ENCODE measurements around the gene ZNF239. TPM values are rescaled to one million over a fixed set of nuclear protein-coding genes. Genes with fewer than 3 reads are reported as not detected.
"Not testable (repeated sequence)": the region's sequence is repeated elsewhere in the genome, so short reads cannot be mapped to it uniquely, and the experiment has no call there.

The ZNF239 gene
- total and polyA plus RNA-seq, 5 experiments from 2014 or later = 0.98 to 6.0 (median 3.2) TPM

DNA sequence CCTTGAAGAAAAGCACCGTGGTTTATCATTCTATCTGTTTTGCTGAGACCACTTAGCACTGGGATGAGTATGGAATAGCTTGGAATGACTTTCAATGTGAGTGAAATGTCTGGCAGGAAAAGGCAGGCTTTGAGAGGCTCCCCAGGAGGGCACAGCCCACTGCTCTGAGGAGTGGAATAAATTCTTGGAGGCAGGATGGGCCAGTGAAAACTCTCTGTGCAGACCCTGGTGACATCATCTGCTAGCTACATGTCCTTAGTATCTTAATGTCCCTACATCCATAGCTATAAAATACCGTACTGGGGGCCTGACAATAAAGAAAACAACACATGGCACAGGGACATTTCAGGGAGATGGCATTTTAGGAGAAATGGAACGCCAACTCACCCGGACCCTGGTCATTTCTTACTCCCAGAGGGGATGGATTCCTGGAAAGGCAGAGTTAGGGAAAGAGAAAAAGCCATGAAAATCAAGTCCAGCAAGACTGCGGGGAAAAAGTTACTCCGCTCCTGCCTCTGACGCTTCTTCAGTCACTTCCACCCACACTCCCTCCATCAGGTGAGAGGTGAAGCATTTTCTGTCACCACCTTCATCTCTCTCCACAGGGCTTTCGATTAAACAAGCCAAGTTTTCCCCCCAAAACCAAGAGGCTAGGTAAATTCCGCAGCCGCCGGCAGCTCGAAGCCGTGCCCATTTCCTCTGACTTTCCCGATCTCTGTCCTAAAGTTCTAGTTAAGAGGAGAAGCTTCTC is 991 bp downstream of the ZNF239 start:
- Mint-ChIP-seq H3K27me3 (no peaks in the 10 kb centered on the region), H3K4me1 (peaks cover 20 to 60% (median 54%) of the 10 kb centered on the region in 4 donors), H3K27ac (peak overlapping the region; percentile 81 to 95 (median 89)), H3K36me3 (peaks cover 5 to 7% (median 6%) of the 10 kb centered on the region in 3 donors), H3K4me3 (peak overlapping the region; percentile 69 to 86 (median 74)), H3K9me3 (peaks cover 0 to 32% (median 4%) of the 10 kb centered on the region in 9 donors)
- POLR2A ChIA-PET = interaction anchor here (0.8 to 2.0 kb wide), 9 partner anchors 18 to 1427 kb away, joined by 3 to 10 read pairs (median 5); partner anchors contain the start of genes CSGALNACT2, ZNF22 and ZNF32
- peak in 1 of 10 donors; percentile 1 for DNase-seq
- ATAC-seq = peak; percentile 10 to 21

DNA sequence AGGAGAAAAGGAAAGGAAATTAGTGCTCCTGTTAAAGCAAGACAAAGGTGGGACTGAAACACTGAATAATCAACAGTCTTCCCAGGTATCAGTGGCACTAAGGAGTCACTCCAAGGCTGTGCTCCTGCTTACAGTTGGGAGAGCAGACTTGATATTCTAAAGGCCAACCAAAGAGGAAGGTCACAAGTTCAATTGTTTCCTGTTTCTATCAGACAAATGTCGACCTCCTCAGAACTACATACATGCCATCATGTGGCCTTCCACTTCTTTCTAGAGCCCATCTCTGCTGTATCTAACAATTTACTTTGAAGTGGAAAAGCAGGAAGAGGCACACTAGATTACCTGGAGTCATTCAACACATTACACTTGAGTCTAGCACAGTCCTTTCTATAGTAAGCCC is 3.4 kb downstream of the ZNF239 start:
- Mint-ChIP-seq H3K4me1 (peaks cover 21 to 51% (median 48%) of the 10 kb centered on the region in 4 donors), H3K36me3 (peaks cover 6 to 16% (median 13%) of the 10 kb centered on the region in 3 donors), H3K27ac (peak overlapping the region; percentile 1 to 79 (median 16)), H3K27me3 (no peaks in the 10 kb centered on the region), H3K9me3 (peaks cover 0 to 20% (median 10%) of the 10 kb centered on the region in 9 donors), H3K4me3 (no peak overlapping the region)
- ATAC-seq = no peak
- DNase-seq = no peak
- POLR2A ChIA-PET = no interaction called here

DNA sequence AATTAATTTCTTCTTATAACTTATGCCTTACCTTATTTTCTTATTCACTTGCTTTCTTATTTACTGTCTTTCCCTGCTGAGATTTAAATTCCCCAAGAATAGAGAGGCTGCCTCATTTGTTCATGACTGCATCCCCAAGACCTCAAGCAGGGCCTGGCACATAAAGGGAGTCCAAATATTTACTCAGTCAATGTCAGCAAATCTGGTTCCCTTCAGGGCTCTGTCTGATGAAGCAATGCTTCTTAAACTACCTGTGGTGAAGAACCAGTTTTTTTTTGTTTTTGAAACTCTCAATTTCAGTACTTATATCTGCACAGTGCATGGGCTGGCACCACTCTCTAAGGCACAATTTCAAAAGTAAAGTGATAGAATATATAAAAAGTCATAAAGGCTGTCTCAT is 4.7 kb downstream of the ZNF239 start:
- Mint-ChIP-seq H3K4me3 (no peak overlapping the region), H3K9me3 (peaks cover 0 to 26% (median 3%) of the 10 kb centered on the region in 9 donors), H3K36me3 (peaks cover 13 to 22% (median 18%) of the 10 kb centered on the region in 3 donors), H3K27me3 (no peaks in the 10 kb centered on the region), H3K27ac (peak overlapping the region in 1 of 10 donors; percentile 0), H3K4me1 (peaks cover 15 to 39% (median 35%) of the 10 kb centered on the region in 4 donors)
- ATAC-seq = no peak
- DNase-seq = no peak
- POLR2A ChIA-PET = no interaction called here

DNA sequence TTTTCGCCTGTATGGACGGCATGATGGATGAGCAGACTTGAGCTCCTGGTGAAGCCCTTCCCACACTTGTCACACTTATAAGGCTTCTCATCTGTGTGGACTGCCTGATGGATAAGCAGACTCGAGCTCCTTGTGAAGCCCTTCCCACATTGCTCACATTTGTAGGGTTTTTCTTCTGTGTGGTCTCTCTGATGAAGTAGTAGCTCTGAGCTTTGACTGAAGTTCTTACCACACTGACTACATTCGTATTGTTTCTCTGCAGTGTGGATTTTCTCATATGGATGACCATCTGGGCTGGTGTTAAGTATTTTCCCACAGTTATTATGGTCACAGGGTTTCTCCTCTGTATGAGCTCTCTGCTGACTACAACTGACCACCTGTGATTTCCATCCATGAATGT is 17.2 kb downstream of the ZNF239 start:
- no peak overlapping the region for H3K4me3 Mint-ChIP-seq
- ATAC-seq (no peak), DNase-seq (no peak)
- H3K4me1 Mint-ChIP-seq = no peaks in the 10 kb centered on the region
- no peaks in the 10 kb centered on the region for H3K27me3 Mint-ChIP-seq
- H3K9me3 Mint-ChIP-seq = peaks cover 32 to 100% (median 63%) of the 10 kb centered on the region in 9 donors
- H3K27ac Mint-ChIP-seq = no peak overlapping the region
- POLR2A ChIA-PET = no interaction called here
- H3K36me3 Mint-ChIP-seq = peaks cover 57 to 82% (median 73%) of the 10 kb centered on the region in 3 donors

DNA sequence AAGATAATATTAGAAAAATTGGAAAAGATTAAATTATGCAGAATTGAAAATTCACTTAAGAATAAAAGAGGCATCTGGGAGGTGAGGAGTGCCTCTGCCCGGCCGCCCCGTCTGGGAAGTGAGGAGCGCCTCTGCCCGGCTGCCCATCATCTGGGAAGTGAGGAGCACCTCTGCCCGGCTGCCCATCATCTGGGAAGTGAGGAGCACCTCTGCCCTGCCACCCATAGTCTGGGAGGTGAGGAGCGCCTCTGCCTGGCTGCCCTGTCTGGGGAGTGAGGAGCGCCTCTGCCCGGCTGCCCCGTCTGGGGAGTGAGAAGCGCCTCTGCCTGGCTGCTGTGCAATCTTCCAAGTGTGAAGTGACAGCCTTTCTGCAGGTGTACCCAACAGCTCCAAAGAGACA is 30.7 kb downstream of the ZNF239 start:
- Mint-ChIP-seq H3K9me3 (peaks cover 9 to 60% (median 29%) of the 10 kb centered on the region in 9 donors), H3K36me3 (peaks cover 6 to 25% (median 12%) of the 10 kb centered on the region in 3 donors)
- DNase-seq, POLR2A ChIA-PET, ATAC-seq, H3K4me1 Mint-ChIP-seq, H3K27ac Mint-ChIP-seq, H3K4me3 Mint-ChIP-seq, H3K27me3 Mint-ChIP-seq: not testable (repeated sequence)

DNA sequence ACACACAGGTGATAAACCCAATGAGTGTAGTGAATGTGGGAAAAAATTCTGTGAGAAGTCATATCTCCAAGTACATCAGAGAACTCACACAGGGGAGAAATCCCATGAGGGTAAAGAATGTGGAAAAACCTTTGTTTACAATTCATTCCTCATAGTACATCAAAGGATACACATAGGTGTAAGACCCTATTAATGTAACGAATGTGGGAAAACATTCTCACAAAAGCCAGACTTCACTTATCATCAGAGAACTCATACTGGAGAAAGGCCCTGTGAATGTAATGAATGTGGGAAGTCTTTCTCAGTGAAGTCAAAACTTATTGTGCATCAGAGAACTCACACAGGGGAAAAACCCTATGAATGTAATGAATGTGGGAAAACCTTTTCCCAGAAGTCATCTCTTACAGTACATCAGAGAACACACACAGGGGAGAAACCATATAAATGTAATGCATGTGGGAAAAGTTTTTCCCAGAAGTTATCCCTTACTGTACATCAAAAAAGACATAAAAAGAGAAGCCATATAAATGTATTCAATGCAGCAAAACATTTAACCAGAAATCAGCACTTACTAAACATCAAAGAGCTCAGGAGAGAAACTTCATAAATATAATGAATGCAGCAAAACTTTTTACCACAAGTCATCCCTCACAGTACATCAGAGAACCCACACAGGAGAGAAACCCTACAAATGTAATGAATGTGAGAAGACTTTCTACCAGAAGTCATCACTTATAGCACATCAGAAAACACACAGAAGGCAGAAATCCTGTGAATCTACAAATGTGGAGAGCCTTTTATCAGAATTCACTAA is 49.8 kb downstream of the ZNF239 start:
- Mint-ChIP-seq H3K36me3 (peaks cover 12 to 68% (median 43%) of the 10 kb centered on the region in 3 donors), H3K27ac (no peak overlapping the region), H3K27me3 (peaks cover 0 to 9% (median 4%) of the 10 kb centered on the region in 5 donors), H3K4me1 (no peaks in the 10 kb centered on the region), H3K4me3 (no peak overlapping the region), H3K9me3 (peaks cover 29 to 97% (median 59%) of the 10 kb centered on the region in 9 donors)
- POLR2A ChIA-PET = no interaction called here
- ATAC-seq = no peak
- DNase-seq = no peak

Other genes starting within 250 kb of the ZNF239 start
- not detected for gene FXYD4, start 203.0 kb downstream of the ZNF239 start, total RNA-seq
- gene FXYD4, start 203.0 kb downstream of the ZNF239 start, polyA plus RNA-seq = not detected
- 100 to 1,000 TPM; 155 to 168 TPM for gene HNRNPF, start 165.4 kb downstream of the ZNF239 start, total RNA-seq
- gene HNRNPF, start 165.4 kb downstream of the ZNF239 start, polyA plus RNA-seq = 100 to 1,000 TPM; 160 to 202 (median 174) TPM
- 1 to 10 TPM; 4.4 to 5.4 TPM for gene ZNF487, start 137.5 kb downstream of the ZNF239 start, total RNA-seq
- 1 to 10 TPM; 4.0 to 6.0 (median 5.1) TPM for gene ZNF487, start 137.5 kb downstream of the ZNF239 start, polyA plus RNA-seq
- gene ZNF485, start 31.8 kb upstream of the ZNF239 start, total RNA-seq = 10 to 100 TPM; 11.7 to 12.6 TPM
- 1 to 10 TPM; 4.5 to 6.8 (median 5.9) TPM for gene ZNF485, start 31.8 kb upstream of the ZNF239 start, polyA plus RNA-seq
- 10 to 100 TPM; 46.1 to 46.8 TPM for gene ZNF32, start 74.3 kb upstream of the ZNF239 start, total RNA-seq
- 10 to 100 TPM; 79.1 to 98.2 (median 94.8) TPM for gene ZNF32, start 74.3 kb upstream of the ZNF239 start, polyA plus RNA-seq